GM19193 (cell line): ENCODE results near the gene WFDC12.

Experiments
- POLR2A ChIP-seq: IDR thresholded peaks from 4 replicates; pipeline ENCODE4 v1.6.1; 2011; ENCODE audit not compliant: insufficient read depth, insufficient read length; ENCODE audit errors: extremely low read depth

Gene WFDC12

DNA sequence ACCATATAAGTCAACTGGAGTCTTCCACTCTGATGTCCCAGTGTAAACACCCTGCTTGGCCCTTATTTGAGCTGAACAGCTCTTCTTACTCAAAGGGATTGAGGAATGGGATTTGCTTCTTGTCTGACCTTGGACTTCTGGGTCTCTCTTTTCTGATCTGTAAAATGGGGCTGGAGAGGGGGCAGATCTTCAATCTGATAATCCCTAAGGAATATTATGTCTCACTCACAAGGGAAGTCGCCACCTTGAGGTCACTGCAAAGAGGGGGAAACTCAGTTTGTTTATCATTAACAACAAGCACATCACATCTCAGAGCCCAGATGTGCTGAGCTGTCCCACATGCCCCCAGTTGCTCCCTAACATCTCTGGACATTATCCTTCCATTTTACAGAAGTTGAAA, 38.4 kb downstream of the WFDC12 start:
- TF ChIP-seq POLR2A = no peak

- TF ChIP-seq POLR2A = no peak
These were observed 39.0 kb downstream of the WFDC12 start for GRCh38 chr20:45085289-45085688.

GRCh38 chr20:45083127-45083526, 41.1 kb downstream of the WFDC12 start:
- TF ChIP-seq POLR2A = no peak

DNA sequence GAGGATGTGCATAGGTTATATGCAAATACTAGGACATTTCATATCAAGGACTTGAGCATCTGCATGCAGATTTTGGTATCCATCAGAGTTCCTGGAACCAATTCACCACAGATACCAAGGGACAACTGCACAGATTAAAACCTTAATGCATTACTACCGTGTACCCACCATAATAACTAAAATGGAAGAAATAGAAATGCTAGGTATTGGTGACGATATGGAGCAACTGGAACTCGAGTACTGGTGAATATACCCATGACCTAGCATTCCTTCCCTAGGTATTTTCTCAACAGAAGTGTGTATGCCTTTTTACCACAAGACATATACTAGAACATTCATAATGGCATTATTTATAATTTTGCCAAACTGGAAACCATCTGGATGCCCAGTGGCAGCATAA, 41.8 kb downstream of the WFDC12 start:
- no peak for TF ChIP-seq POLR2A

GRCh38 chr20:45080867-45081624, 43.2 kb downstream of the WFDC12 start:
- no peak for TF ChIP-seq POLR2A

DNA sequence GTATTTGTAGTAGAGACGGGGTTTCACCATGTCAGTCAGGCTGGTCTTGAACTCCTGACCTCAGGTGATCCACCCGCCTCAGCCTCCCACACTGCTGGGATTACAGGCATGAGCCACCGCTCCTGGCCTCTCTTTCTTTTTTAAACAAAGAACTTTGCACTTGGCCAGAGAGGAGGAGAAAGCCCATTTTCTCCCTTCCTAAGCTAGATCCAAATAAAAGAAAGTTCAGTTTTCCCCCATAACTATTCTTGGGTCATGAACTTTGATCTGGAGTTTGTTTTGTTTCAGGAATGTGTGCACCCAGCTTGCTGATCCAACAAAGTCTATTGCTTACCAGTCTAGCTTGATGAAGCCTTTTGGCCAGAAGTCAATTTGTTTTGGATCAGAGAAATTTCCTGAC, 46.7 kb downstream of the WFDC12 start:
- TF ChIP-seq POLR2A = no peak
